Hematopoietic multipotent progenitor cell treated with erythropoietin and hydrocortisone succinate and interleukin-3 and kit ligand, for 4 days (in vitro differentiated cells): ENCODE data around the gene EFNA5.

Experiments
- DNase-seq: peaks from one replicate; pipeline ENCODE4 v3.0.0-alpha.2; 2015

The EFNA5 gene

DNA sequence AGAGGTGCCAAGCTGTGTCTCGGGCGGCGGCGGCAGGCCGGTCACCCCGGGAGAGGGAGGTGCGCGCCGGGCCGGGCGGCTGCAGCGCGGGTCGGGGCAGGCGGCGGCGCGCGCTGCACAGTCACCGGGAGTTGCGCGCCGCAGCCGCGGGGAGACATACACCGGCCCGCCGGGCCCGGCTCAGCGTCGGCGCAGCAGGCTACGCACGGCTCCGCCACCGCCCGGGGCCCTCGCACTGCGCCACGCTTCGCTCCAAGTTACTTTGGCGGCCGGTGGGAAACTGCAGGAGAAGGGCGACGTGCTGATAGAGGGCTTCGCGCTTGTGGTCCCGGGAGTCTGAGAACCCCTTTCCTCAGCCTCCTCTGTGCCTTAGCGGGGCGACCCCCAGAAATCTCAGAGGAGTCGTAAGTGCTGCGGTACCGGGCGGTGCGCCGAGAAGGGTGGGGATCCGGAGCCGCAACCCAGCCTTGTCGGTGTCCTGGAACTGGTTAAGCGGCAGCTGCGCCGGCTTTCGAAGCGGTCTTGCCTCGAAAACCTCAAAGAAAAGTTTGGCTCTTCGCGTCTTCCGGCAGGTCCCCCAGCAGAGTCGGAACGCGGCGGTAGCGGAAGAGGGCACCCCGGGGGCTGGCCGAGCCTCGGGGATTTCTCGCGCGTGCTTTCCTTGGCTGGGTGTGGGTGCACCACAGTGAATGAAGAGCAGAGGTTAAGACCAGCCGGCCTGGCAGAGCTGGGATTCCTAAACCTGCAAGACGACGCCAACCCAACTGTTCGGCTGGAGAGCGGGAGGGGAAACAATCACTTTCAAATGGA lies at the start of gene EFNA5:
TSS of gene EFNA5 (minus strand) at position 6 of the 810 bp plus-strand sequence.
- peak; percentile 54 for DNase-seq

DNA sequence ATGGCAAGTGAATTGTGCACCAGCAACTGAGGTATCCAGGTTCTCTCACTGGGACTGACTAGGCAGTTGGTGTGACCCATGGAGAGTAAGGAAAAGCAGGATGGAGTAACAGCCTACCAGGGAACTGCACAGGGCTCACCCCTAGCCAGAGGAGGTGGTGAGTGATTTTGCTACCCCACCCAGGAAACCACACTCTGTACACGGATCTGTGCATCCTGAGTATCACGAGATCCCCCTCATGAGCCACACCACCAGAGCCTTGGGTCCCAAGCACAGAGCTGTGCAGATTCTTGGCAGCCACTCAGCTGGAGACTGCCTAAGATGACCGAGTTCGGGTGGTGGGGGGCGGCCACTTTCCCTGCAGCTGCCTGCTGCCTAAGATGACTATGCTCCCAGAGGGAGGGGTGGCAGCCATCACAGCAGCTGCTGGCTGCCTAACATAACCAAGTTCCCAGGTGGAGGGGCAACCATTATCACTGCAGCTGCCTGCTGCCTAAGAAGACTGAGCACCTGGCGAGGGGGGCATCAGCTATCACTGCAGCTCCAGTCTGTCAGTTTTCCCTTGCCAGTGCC lies 48.4 kb upstream of the EFNA5 start:
- no peak for DNase-seq

DNA sequence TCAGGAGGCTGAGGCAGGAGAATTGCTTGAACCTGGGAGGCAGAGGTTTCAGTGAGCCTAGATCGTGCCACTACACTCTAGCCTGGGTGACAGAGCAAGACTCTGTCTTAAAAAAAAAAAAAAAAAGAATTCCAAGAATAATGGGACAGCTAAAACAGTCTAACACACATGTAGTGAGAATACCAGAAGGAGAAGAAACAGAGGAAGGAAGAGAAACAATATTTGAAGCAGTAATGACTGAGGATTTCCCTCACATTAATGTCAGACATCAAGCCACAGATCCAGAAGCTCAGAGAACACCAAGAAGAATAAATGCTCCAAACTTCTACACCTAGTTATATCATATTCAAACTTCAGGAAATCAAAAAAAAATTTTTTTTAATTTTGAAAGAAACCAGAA lies 47.1 kb upstream of the EFNA5 start:
- no peak for DNase-seq

DNA sequence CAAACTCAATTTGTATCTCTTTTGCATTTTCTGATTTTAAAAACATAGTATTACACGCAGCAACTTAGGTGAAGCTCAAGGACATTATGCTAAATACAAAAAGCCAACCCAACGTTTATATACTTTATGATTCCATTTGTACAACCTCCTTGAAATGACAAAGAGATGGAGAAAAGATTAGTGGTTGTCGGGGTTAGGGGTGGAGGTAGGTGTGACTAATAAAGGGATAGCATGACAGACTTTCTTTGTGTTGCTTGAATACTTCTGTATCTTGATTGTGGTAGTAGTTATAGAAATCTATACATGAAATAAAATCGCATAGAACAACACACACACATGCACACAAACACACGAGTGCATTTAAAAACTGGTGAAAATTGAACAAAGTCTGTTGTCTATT lies 42.5 kb upstream of the EFNA5 start:
- no peak for DNase-seq

DNA sequence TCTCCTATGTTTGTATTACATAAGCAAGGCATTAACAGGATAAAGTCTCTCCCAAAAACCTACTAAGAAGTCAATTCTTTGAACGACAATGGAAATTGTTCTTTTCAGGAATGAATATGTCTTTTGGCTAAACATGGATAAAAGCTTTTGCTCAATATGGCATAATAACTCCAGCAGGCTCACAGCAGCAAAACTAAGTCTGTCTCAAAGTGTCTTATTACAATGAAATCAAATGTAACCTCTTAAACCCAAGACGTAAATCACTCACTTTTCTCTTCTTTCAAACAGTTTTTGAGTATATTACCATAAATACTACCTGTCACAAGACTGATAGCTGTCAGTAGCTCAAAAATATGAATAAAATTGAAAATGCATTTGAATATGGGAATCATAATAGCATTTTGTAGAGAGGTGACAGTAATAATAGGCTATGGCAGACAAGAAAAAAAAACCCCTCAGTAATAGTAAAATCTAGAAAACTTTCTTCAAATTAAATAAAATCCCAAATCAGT lies 41.7 kb upstream of the EFNA5 start:
- no peak for DNase-seq

DNA sequence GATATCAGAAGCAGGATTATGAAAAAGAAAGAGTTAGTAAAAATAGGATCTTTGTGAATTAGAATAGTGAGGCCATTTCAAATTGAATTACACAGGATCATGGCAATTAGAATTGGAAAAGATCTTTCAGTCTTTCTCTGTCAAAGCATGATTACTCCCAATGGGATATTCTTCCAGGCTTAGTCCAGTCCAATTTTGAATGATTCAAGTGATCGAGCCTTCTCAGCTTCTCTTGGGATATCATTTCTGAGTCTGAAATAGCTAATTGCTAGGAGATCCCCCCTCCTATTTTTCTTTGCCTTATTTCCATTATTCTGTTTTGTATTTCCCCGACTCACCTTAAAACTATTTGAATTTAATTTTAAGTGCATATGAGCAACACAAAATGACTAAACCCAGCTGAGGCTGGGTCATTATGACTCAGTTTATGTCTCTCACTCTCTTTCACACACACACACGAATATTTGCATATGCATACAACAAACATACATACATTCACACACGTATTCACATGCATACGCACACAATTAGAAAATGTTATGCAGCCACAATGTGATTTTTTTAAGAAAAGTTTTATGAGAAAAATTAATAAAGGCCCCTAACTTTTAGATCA lies 34.8 kb upstream of the EFNA5 start:
- no peak for DNase-seq

DNA sequence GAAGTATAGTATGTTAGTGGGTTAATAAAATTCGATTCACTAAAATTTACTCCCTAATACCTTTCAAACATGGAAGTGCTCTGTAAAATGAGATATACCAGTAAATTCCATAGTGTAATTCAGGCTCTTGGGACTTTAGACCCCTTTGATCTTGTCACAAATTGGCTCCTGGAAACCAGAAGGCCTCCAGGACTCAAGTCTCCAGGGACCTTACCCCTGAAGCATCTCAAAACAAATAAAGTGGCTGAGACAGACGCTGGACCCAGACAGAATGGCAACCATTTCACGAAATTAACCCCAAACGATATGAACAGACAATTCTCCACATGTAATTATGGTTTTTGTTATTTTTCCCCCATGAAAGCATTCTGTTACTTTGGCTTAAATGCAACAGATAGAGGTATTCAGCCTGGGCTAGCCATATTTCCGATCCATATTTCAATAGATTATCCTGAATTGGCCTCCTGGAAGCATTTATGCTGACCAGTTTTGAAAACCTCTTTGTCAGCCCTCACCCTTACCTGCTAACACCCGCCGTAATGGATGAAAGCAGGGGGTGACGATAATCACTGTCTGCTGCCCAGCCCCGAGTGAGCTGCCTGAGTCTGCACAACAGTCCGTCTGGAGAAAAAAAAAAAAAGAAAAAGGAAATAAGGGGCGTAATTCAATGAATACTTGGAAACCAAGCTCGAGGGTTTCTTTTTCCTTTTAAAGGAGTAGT lies 34.1 kb upstream of the EFNA5 start:
- DNase-seq: no peak

DNA sequence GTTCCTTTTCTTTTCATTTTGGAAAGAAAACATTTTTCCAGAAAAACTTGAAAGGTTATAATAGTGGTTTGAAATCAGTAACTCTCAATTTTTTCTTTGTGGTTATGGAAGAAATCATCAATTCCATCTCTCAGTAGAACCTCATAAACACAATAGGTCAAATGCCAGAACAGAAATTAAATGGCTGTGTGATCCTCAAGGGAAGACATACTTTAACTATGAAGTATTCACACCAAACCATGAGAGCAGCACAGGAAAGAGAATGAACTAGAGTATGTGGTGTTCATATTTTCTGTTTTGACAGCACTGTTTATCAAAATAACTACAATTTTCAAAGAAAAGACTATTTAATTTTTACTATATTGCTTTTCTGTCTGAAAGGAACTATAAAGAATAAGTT lies 29.7 kb upstream of the EFNA5 start:
- DNase-seq: no peak

DNA sequence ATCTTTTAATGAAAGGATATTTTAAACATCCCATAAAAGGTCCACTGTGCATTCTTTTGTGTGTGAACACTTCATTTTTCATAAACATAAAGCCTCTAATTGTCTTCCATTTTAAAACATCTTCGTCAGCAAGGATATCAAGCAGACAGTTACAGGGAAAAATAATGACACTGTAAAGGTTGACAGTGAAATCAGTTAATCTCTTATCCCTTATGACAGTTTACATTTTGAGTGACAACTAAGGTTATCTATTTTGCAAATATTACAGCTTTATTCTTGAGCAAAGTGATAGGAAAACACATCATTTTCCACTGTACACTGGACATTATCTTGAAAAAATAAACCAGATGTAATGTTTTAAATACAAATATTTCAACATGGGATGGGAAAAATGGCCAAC lies 28.7 kb upstream of the EFNA5 start:
- no peak for DNase-seq

DNA sequence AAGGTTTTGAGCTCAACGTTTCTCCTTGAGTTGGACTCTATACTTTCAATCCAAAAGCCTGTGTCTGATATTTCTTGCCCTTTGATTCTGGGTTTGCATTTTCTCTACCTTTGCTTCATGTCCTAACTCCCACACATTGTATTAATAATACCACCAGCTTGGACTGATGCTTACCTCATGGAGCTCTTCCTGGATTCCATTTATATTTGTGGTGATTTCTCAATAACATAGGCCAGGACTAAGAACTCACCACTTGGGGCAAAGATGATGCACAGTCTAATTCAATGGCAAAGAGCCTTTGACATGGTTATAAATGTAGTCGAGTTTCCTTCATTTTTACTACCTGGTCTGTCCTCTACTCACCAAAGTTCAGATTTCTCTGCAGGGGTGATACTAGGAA lies 27.5 kb upstream of the EFNA5 start:
- DNase-seq: no peak

DNA sequence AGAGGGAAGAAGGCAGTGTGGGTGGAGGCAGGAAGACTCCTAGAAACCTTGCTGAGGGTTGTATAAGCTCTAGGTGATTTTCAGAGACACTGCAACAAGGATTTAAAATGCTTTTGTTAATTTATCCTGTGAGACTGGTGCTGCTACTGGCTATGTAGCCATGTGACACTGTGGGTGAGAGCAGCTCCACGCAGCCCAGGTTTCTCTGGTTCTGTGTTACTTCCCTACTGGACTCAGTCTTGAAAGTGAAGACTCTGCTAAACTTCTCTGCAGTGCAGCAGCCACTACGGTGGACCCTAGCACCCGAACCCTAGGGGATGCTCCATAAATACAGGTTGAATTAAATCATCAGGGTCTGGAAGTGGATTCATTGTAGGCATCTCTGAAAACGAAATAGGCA lies 25.8 kb upstream of the EFNA5 start:
- DNase-seq: no peak

DNA sequence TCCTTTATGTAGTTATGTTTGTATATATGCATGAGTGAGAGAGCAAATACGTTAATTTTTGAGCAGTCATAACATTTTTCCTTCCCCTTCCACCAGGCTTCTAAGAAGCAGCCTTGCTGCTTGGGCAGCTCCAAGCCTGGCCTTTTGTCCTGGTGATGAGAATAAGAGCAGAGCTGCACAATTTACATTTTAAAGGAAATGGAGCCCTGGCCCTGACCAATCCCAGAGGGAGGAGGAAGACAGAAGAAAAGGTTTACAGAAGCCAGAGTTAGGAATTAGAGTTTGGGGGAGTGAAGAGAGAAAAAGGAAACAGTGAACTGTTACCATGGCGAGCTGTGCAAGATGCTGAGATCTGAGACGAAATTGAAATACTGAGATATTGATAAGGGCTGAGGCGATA lies 25.3 kb upstream of the EFNA5 start:
- DNase-seq: no peak

DNA sequence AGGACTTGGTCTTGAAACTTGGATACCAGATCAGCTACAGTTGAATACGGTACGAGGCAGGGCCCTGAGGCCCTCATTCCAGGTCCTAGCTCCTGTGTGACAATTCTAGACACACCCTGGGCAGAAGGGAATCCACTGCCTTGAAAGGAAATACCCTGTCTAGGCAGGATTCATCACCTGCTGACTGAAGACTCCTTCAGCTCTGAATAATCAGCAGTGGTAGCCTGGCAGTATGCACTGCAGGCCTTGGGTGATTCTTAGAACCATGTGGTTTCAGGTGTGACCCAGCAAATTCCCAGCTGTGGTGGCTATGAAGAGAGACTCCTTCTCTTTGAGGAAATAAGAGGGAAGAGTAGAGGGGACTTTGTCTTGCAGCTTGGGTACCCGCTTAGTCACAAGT lies 17.2 kb upstream of the EFNA5 start:
- DNase-seq: no peak

DNA sequence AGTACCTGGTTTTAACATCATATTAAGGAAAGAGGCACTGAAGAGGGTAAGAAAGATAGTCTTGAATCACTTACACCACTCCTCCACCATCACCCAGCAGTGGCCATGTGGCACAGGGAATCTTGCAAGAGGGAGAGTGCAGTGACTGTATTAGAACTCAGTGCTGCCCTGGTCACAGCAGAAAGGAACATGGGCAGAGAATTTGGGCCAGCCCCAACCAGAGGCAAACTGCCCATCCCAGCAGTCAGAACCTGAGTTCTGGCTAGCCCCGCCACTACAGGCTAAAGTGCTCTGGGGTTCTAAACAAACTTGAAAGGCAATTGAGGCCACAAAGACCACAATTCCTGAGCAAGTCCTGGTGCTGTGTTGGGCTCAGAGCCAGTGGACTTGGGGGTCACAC lies 16.7 kb upstream of the EFNA5 start:
- no peak for DNase-seq

DNA sequence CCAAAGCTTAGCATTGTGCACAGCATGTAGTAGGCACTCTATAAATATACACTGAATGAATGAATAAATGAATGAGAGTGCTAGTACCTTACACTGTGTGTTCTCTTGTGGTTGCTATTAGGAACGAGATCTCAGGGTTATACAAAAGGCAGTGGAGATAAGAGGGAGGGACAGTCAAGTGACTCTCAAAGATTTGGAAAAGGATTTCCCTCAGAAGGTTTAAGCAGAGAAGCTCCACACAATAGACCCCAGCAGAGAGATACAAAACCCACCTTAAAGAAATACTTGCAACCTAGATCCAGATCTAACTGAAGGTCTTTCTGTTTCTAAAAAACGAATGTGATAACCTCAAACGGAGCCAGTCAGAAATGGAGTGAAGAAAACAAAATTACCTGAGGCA lies 11.8 kb upstream of the EFNA5 start:
- DNase-seq: no peak

DNA sequence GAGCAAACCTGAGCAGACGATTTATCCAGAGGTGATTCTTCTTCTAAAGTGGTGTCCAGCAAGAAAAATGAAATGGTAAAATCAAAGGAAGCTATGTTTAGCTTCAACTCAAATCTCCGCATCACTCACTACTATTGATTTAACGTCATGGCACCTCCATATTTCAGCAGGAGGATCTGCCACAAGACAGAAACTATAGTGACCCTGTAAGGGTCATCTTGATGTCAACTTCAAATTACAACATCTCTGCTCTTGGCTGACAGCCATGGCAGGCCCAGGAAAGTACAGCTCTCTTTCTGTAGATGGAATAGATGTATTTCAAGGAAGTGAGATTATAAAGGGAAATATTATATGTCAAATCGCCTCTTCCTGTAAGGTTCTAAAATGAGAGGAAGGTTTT lies 10.1 kb upstream of the EFNA5 start:
- no peak for DNase-seq

DNA sequence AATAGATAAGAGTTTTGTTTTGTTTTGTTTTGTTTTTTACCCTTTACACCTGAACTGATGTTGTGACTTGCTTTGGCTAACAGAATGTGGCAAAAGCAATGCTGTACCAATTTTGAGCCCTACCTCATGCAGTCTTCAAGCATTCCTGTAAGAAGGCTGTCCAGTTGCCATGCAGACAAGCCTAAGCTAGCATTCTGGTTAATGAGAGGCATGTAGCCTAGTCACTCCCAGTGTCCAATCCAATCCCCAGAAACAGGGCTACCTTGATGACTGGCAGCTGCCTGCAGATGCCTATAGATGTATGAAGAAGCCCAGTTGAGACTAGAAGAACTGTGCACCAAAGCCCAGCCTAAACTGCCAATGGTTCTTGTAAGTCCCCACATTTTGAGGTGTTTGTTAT lies 9.4 kb upstream of the EFNA5 start:
- DNase-seq: no peak

DNA sequence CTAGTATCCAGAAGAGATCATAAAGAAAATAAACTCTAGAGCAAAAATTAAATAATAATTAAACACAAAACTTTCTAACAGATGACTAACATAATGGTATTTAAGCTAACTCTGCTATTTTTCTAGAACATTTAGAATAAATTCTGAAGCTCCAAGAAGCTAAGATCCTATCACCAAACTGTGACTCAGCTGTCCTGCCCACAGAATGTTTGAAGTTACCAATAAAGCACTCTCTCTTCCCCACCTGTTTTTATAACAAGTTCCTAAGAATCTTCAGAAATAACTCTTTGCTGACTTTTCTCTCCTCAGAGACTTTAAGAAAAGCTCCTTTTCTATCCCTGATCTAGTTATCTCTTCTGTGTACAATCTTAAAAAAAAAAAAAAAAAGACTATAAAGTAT lies 6.0 kb upstream of the EFNA5 start:
- DNase-seq: no peak

DNA sequence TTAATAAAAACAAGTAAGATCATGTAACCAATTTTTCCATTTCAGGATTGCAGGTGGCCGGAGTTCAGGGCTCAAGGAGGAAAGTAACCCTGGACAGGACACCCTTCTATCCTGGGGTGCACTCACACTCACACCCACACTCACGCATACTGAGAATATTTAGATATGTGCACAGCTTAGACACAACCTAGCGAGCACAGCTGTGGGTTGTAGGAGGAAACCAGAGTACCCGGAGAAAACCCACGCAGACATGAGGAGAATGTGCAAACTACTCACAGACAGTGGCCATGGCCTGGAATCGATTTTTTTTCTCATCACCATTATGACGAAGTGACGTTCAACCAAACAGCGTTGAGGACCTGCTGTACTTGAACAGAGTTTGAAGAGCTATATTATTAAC lies 4.5 kb upstream of the EFNA5 start:
- no peak for DNase-seq

DNA sequence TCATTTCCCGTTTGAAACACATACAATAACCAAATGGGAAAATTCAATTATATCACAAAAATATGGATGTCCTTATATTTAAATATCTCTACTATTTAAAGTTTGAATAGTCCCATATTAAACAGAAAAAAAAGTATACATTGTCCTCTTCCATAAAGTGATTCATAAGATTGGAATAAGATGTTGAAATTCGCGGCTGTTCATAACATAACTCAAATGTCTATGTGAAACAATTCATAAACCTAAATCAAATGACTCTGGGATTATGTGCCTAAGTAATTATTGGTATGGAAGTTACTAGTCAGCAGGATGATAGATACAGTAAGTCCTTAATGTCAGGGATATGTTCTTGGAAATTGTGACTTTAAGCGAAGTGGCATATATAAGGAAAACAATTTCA lies 3.9 kb upstream of the EFNA5 start:
- no peak for DNase-seq

DNA sequence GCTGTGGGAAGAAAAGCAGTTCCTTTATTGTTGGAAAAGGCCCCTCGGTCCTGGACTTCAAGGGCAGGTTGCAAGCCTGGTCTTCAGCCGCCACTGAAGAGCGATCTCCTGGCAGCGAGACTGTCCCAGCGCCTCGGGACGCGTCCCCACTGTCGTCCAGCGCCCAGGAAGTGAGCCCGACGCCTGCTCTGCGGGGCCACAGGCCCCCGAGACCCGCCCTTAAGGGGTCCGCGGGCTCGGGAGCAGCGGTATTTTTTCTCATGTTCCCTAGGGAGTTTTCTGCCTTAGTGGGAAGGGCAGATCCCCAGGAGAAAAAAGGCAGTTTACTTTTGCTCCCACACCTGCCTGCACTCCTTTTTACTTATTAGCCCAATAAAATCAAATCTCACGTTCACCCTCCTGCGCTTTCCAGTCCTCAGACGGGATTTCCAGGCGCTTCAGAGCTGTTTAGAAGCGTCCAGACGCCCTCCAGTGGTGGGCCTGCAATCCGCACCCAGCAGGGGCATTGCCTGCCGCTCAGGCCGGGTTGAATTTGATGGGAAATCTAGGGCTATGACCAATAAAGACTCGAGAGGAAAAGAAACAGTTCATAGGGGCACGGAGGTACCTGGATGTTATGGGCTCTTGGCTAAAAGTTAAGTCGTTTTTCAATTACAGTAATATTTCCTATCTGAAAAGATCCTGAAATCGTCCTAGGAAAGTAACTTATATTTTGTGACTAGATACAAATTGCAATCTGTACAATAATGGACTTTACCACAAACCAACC lies 2.8 kb upstream of the EFNA5 start:
- DNase-seq: peak; percentile 90

DNA sequence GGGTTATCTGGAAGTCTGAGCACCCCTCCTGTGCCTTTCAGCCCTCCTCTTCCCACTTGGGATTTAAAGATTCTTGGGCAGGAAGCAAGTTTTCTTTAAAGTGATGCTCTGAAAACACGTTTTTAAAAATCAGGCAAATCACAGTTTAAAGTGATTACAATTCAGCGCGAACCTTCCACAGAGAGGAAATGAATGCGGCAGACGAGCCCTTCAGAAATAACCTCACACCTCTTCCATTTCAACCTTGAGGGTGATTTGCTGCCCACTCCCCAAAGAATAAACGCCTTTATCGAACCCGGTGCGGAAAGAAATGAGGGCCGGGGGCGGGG lies 2.3 kb upstream of the EFNA5 start:
- peak; percentile 5 for DNase-seq
